AG04449 (cell line): ENCODE measurements around the gene TLNRD1.

ENCODE experiments used
- CTCF ChIA-PET: fragments of 350-600 bp; formaldehyde crosslinking; extraction: SDS; loops from one replicate; lab custom pipeline; 2021; ENCODE audit warnings: antibody characterized with exemption; lab: Yijun Ruan, JAX
- POLR2A ChIA-PET: fragments of 400-600, 350-600 bp; formaldehyde crosslinking; extraction: SDS; loops from one replicate; lab custom pipeline; 2020; ENCODE audit warnings: antibody characterized with exemption, inconsistent platforms; lab: Yijun Ruan, JAX
- DNase-seq: peaks from one replicate; pipeline ENCODE4 v3.0.0-alpha.2; 2010; ENCODE audit warnings: low read depth, low spot score
- H3K4me3 ChIP-seq: 2 replicates; pipeline ENCODE4 v1.5.1; 2011; ENCODE audit warnings: low read depth, mild to moderate bottlenecking, control low read depth, low read length
- CTCF ChIP-seq: IDR thresholded peaks from one replicate; pipeline ENCODE4 v1.5.1; 2011; ENCODE audit warnings: mild to moderate bottlenecking, moderate library complexity, low read length, control low read depth, inconsistent platforms; ENCODE audit not compliant: insufficient read depth; ENCODE audit errors: missing control alignments

Gene TLNRD1

GRCh38 chr15:80974914-80975313 lies 25.8 kb upstream of the TLNRD1 start:
- no peak for DNase-seq
- TF ChIP-seq CTCF = no peak
- ChIA-PET POLR2A (no interaction called here), CTCF (interaction anchor here (0.8 to 4.9 kb wide), 8 partner anchors 11 to 407 kb away, joined by 3 to 142 read pairs (median 3); partner anchors contain the start of gene CEMIP)
- H3K4me3 ChIP-seq = no peak overlapping the region

- DNase-seq = no peak
- CTCF ChIA-PET = interaction anchor here (0.6 to 4.9 kb wide), 19 partner anchors 9 to 566 kb away, joined by 3 to 142 read pairs (median 4); partner anchors contain the start of gene TLNRD1
- H3K4me3 ChIP-seq = no peak overlapping the region
- POLR2A ChIA-PET = no interaction called here
- TF ChIP-seq CTCF = no peak
Observed at GRCh38 chr15:80976851-80977250, 23.9 kb upstream of the TLNRD1 start.

- no peak overlapping the region for H3K4me3 ChIP-seq
- TF ChIP-seq CTCF = peak; percentile 62
- ChIA-PET POLR2A (no interaction called here), CTCF (interaction anchor here (0.6 to 4.9 kb wide), 22 partner anchors 8 to 542 kb away, joined by 3 to 142 read pairs (median 4); partner anchors contain the start of gene TLNRD1)
- DNase-seq = no peak
Observed at GRCh38 chr15:80977627-80978036, 23.1 kb upstream of the TLNRD1 start.

GRCh38 chr15:80978685-80979329 lies 21.9 kb upstream of the TLNRD1 start:
- CTCF ChIA-PET = interaction anchor here (0.6 to 2.5 kb wide), 9 partner anchors 9 to 293 kb away, joined by 3 to 42 read pairs (median 5); partner anchors contain the start of gene CEMIP
- no peak for TF ChIP-seq CTCF
- H3K4me3 ChIP-seq = no peak overlapping the region
- DNase-seq = no peak
- POLR2A ChIA-PET = no interaction called here

DNA sequence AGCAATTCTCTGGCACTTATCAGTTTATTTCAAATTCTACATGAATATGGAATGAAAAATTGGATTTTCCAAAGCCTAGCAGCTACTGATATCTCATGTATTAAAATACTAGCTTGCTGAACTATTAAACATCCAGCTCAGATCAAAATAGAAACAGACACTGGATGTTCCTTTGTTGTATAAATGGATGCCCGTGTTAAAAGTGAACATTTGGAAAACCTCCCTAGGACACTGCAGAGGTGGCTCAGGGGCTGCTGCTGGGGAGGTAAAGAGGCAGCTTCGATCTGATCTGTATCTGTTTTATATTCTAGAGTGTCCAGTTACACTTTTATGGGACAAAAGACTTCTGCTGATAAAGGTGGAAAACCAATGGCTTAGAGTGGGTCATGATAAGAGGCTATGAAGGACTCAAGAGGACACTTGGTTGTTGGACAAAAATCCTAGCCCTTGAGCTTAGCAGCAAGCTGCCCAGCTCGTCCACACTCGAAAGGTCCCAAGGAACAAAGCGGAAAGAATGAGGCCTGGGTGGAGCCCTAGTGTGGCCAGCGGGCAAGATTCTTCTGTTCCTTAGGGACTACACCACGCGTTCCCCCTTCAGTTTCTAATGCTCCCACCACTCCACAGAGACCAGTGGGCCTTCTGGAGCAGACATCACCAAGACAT lies 21.1 kb upstream of the TLNRD1 start:
- DNase-seq = no peak
- TF ChIP-seq CTCF = no peak
- no peak overlapping the region for H3K4me3 ChIP-seq
- ChIA-PET CTCF (interaction anchor here (0.9 to 2.5 kb wide), 12 partner anchors 8 to 292 kb away, joined by 3 to 42 read pairs (median 5); no protein-coding TSS in a partner anchor), POLR2A (no interaction called here)

DNA sequence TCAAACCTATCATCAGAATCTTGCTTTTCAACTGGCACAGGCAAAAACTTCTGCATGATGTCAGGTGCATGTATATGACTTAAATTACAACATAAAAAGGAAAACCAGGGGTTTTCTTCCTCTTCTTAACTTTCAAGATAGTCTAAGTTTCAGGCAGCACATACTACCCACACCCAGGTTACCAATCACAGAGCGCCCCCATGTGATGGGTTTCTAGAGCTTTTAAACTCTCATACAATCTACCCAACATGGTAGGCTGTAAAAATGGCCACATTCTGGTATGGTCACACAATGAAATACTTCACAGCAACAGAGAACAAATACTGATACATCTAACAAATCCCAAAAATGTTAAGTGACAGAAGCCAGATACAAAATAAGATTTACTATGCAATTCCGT lies 18.5 kb upstream of the TLNRD1 start:
- DNase-seq = no peak
- POLR2A ChIA-PET = no interaction called here
- CTCF ChIA-PET = interaction anchor here (1.4 kb wide), 1 partner anchor 126 kb away, joined by 3 read pairs; no protein-coding TSS in a partner anchor
- H3K4me3 ChIP-seq = no peak overlapping the region
- no peak for TF ChIP-seq CTCF
